Neuronal stem cell (in vitro differentiated cells): ENCODE measurements around the gene C11orf21.

ENCODE experiments used
- DNase-seq: peaks from one replicate; pipeline ENCODE4 v3.0.0-alpha.2; 2013; ENCODE audit warnings: low spot score
- H2AFZ ChIP-seq: one replicate; pipeline ENCODE4 v1.6.1; 2013; ENCODE audit warnings: mild to moderate bottlenecking, low read length, inconsistent platforms
- H2AK5ac ChIP-seq: 2 replicates; pipeline ENCODE4 v1.6.1; 2013; ENCODE audit warnings: low read depth, mild to moderate bottlenecking, inconsistent platforms, low read length, moderate library complexity, mixed read lengths
- H2BK120ac ChIP-seq: 2 replicates; pipeline ENCODE4 v1.6.1; 2013; ENCODE audit warnings: low read depth, mild to moderate bottlenecking, inconsistent platforms, low read length, moderate library complexity, mixed read lengths
- H2BK12ac ChIP-seq: one replicate; pipeline ENCODE4 v1.6.1; 2013; ENCODE audit warnings: low read length, inconsistent platforms
- H2BK15ac ChIP-seq: 2 replicates; pipeline ENCODE4 v1.6.1; 2013; ENCODE audit warnings: mild to moderate bottlenecking, low read length, inconsistent platforms, mixed read lengths
- H2BK5ac ChIP-seq: one replicate; pipeline ENCODE4 v1.6.1; 2013; ENCODE audit warnings: inconsistent platforms, mild to moderate bottlenecking, low read length, moderate library complexity
- H3K14ac ChIP-seq: one replicate; pipeline ENCODE4 v1.6.1; 2013; ENCODE audit warnings: low read length, inconsistent platforms
- H3K18ac ChIP-seq: 2 replicates; pipeline ENCODE4 v1.6.1; 2013; ENCODE audit warnings: low read length, inconsistent platforms
- H3K23ac ChIP-seq: 2 replicates; pipeline ENCODE4 v1.6.1; 2013; ENCODE audit warnings: low read depth, mild to moderate bottlenecking, mixed read lengths, low read length, inconsistent platforms; ENCODE audit not compliant: poor library complexity
- H3K27ac ChIP-seq: replicated peaks from 3 replicates; pipeline ENCODE4 v1.5.1; 2013; ENCODE audit warnings: low read length, inconsistent platforms
- H3K27me3 ChIP-seq, 3 experiments: 2 replicates each; pipeline ENCODE4 v1.6.1; 2013; ENCODE audit warnings: low read length in 3 of 3, mild to moderate bottlenecking in 2 of 3, inconsistent platforms in 1 of 3, low read depth in 1 of 3, mixed read lengths in 1 of 3, moderate library complexity in 1 of 3; ENCODE audit not compliant: control insufficient read depth in 3 of 3, insufficient read depth in 3 of 3
- H3K36me3 ChIP-seq, 2 donors: replicated peaks in 1 of 2; 2 replicates each; pipeline ENCODE4 v1.6.1; 2013; ENCODE audit warnings: low read length in 2 of 2; ENCODE audit not compliant: control insufficient read depth in 2 of 2, insufficient read depth in 2 of 2
- H3K4ac ChIP-seq: 2 replicates; pipeline ENCODE4 v1.6.1; 2013; ENCODE audit warnings: inconsistent platforms, mild to moderate bottlenecking, low read length, moderate library complexity
- H3K4me1 ChIP-seq, 2 donors: 1 replicate in 1 of 2; 2 replicates in 1 of 2; pipeline ENCODE4 v1.6.1; 2013; ENCODE audit warnings: low read length in 2 of 2, low read depth in 1 of 2; ENCODE audit not compliant: control insufficient read depth in 2 of 2, insufficient read depth in 1 of 2
- H3K4me2 ChIP-seq: one replicate; pipeline ENCODE4 v1.6.1; 2013; ENCODE audit warnings: mild to moderate bottlenecking, low read length, inconsistent platforms; ENCODE audit not compliant: insufficient read depth, poor library complexity, severe bottlenecking
- H3K4me3 ChIP-seq, 2 donors: 2 replicates each; pipeline ENCODE4 v1.5.1; 2013; ENCODE audit warnings: low read length in 2 of 2, mild to moderate bottlenecking in 2 of 2, inconsistent platforms in 1 of 2, moderate library complexity in 1 of 2
- H3K79me1 ChIP-seq: one replicate; pipeline ENCODE4 v1.6.1; 2013; ENCODE audit warnings: low read depth, mild to moderate bottlenecking, inconsistent platforms, low read length, moderate library complexity
- H3K9ac ChIP-seq: one replicate; pipeline ENCODE4 v1.6.1; 2013; ENCODE audit warnings: mild to moderate bottlenecking, low read depth, low read length, inconsistent platforms; ENCODE audit not compliant: poor library complexity
- H3K9me3 ChIP-seq, 2 donors: replicated peaks in 1 of 2; 2 replicates each; pipeline versions ENCODE3 to v1.6.1; 2013; ENCODE audit warnings: low read length in 2 of 2, mild to moderate bottlenecking in 2 of 2, inconsistent platforms in 1 of 2, low read depth in 1 of 2, mixed read lengths in 1 of 2, moderate library complexity in 1 of 2; ENCODE audit not compliant: control insufficient read depth in 2 of 2, insufficient read depth in 1 of 2
- H4K8ac ChIP-seq: one replicate; pipeline ENCODE4 v1.6.1; 2013; ENCODE audit warnings: low read depth, mild to moderate bottlenecking, inconsistent platforms, low read length, moderate library complexity
- H4K91ac ChIP-seq: one replicate; pipeline ENCODE4 v1.6.1; 2013; ENCODE audit warnings: low read length, low read depth, mild to moderate bottlenecking, inconsistent platforms; ENCODE audit not compliant: poor library complexity
- WGBS, 2 donors: extraction: QIAGEN DNeasy Blood & Tissue Kit; methylation state at CpG; one replicate each; pipeline ENCODE4 v1.1.7; 2013; ENCODE audit warnings: missing lambda C conversion rate in 2 of 2, mixed read lengths in 1 of 2; ENCODE audit not compliant: insufficient read length in 2 of 2, insufficient replicate concordance in 1 of 2; ENCODE audit errors: extremely low coverage in 2 of 2; 5-methylcytosine and 5-hydroxymethylcytosine counted together

The C11orf21 gene

GRCh38 chr11:2316169-2316962, 14.6 kb upstream of the C11orf21 start:
- no peak for DNase-seq
- Histone ChIP-seq H3K4ac (peak overlapping the region; percentile 23), H3K27ac (no peak overlapping the region), H3K79me1 (peaks cover 2% of the 10 kb centered on the region), H4K91ac (no peak overlapping the region), H3K14ac (peak overlapping the region; percentile 71), H3K9me3 (peaks cover 0 to 1% of the 10 kb centered on the region in 2 donors), H3K4me2 (no peak overlapping the region), H3K36me3 (no peaks in the 10 kb centered on the region), H3K4me3 (no peak overlapping the region), H2AFZ (no peak overlapping the region), H2AK5ac (peak overlapping the region; percentile 86), H3K23ac (peak overlapping the region; percentile 73), H3K4me1 (peaks cover 0 to 7% of the 10 kb centered on the region in 2 donors), H2BK15ac (peak overlapping the region; percentile 83), H3K9ac (no peak overlapping the region), H2BK120ac (no peak overlapping the region), H2BK12ac (peak overlapping the region; percentile 58), H3K18ac (peak overlapping the region; percentile 48), H3K27me3 (peaks cover 0 to 7% (median 0%) of the 10 kb centered on the region in 3 experiments), H4K8ac (peak overlapping the region; percentile 65), H2BK5ac (peak overlapping the region; percentile 39)
- WGBS, 2 donors = no CpG with 5 or more reads among the region's 23 CpGs

- Histone ChIP-seq H3K4me1 (peaks cover 0 to 7% of the 10 kb centered on the region in 2 donors), H3K27ac (no peak overlapping the region), H3K4me2 (no peak overlapping the region), H3K4ac (no peak overlapping the region), H2AK5ac (peak overlapping the region; percentile 86), H3K9ac (no peak overlapping the region), H3K36me3 (no peaks in the 10 kb centered on the region), H2BK12ac (peak overlapping the region; percentile 90), H2AFZ (no peak overlapping the region), H3K23ac (peak overlapping the region; percentile 73), H2BK5ac (no peak overlapping the region), H2BK15ac (peak overlapping the region; percentile 83), H3K27me3 (peaks cover 0 to 2% (median 0%) of the 10 kb centered on the region in 3 experiments), H4K91ac (no peak overlapping the region), H2BK120ac (peak overlapping the region; percentile 28), H3K18ac (peak overlapping the region; percentile 87), H4K8ac (peak overlapping the region; percentile 65), H3K9me3 (peaks cover 0 to 1% of the 10 kb centered on the region in 2 donors), H3K14ac (peak overlapping the region; percentile 89), H3K4me3 (no peak overlapping the region), H3K79me1 (peaks cover 2% of the 10 kb centered on the region)
- no CpG with 5 or more reads among the region's 25 CpGs for WGBS, 2 donors
- no peak for DNase-seq
Observed at GRCh38 chr11:2315395-2316168, 13.9 kb upstream of the C11orf21 start.

GRCh38 chr11:2314525-2315394, 13.0 kb upstream of the C11orf21 start:
- Histone ChIP-seq H3K4me2 (no peak overlapping the region), H2AK5ac (peak overlapping the region; percentile 98), H3K18ac (peak overlapping the region; percentile 87), H3K23ac (no peak overlapping the region), H3K4me1 (peaks cover 0 to 7% of the 10 kb centered on the region in 2 donors), H3K9me3 (peaks cover 0 to 1% of the 10 kb centered on the region in 2 donors), H3K4ac (no peak overlapping the region), H3K27me3 (no peaks in the 10 kb centered on the region), H2BK120ac (no peak overlapping the region), H3K4me3 (no peak overlapping the region), H3K79me1 (peaks cover 2% of the 10 kb centered on the region), H2BK15ac (peak overlapping the region; percentile 83), H3K14ac (peak overlapping the region; percentile 89), H2BK5ac (peak overlapping the region; percentile 66), H2AFZ (no peak overlapping the region), H3K9ac (no peak overlapping the region), H3K36me3 (no peaks in the 10 kb centered on the region), H4K8ac (no peak overlapping the region), H3K27ac (no peak overlapping the region), H2BK12ac (peak overlapping the region; percentile 90), H4K91ac (no peak overlapping the region)
- no peak for DNase-seq
- no CpG with 5 or more reads among the region's 16 CpGs for WGBS, 2 donors
